ENCODE results near the gene VWA7.
"Not testable (repeated sequence)": the region's sequence is repeated elsewhere in the genome, so short reads cannot be mapped to it uniquely, and the experiment has no call there.

VWA7 gene

GRCh38 chr6:31776989-31777666 lies at the start of gene VWA7:
VWA7 (minus strand) TSS chr6:31777328; CDS start chr6:31776779, 549 bp downstream.
- DNase-seq: no peak

GRCh38 chr6:31826793-31827285 lies 49.7 kb upstream of the VWA7 start:
- DNase-seq: peak in 1 of 2 experiments; percentile 83

GRCh38 chr6:31825553-31825952 lies 48.4 kb upstream of the VWA7 start:
- no peak for DNase-seq

- not testable (repeated sequence) for DNase-seq
Observed at GRCh38 chr6:31823592-31824196, 46.6 kb upstream of the VWA7 start.

GRCh38 chr6:31822036-31822821 lies 45.1 kb upstream of the VWA7 start:
- no peak for DNase-seq

- DNase-seq: no peak
Observed at GRCh38 chr6:31821301-31822035, 44.3 kb upstream of the VWA7 start.

- DNase-seq: not testable (repeated sequence)
Observed at GRCh38 chr6:31820399-31820798, 43.3 kb upstream of the VWA7 start.

- DNase-seq: no peak
Observed at GRCh38 chr6:31819871-31820299, 42.8 kb upstream of the VWA7 start.

GRCh38 chr6:31817929-31818511 lies 40.9 kb upstream of the VWA7 start:
- not testable (repeated sequence) for DNase-seq

GRCh38 chr6:31817133-31817928 lies 40.2 kb upstream of the VWA7 start:
- not testable (repeated sequence) for DNase-seq

- peak; percentile 81 to 90 for DNase-seq
Observed at GRCh38 chr6:31815025-31815838, 38.1 kb upstream of the VWA7 start, which contains the start of the genes HSPA1A and HSPA1L. HSPA1A (plus strand) TSS chr6:31815543; CDS start chr6:31815757, 214 bp downstream. HSPA1L (minus strand) TSS chr6:31815283; CDS start chr6:31811972, 3,311 bp downstream.

GRCh38 chr6:31814677-31815024 lies 37.5 kb upstream of the VWA7 start:
- DNase-seq: peak; percentile 60 to 81

GRCh38 chr6:31813465-31813849 lies 36.3 kb upstream of the VWA7 start:
- no peak for DNase-seq

GRCh38 chr6:31811645-31812044 lies 34.5 kb upstream of the VWA7 start:
- no peak for DNase-seq

- not testable (repeated sequence) for DNase-seq
Observed at GRCh38 chr6:31808599-31808998, 31.5 kb upstream of the VWA7 start.

- peak; percentile 91 to 97 for DNase-seq
Observed at GRCh38 chr6:31806470-31807272, 29.5 kb upstream of the VWA7 start, which contains the start of gene LSM2. LSM2 (minus strand) TSS chr6:31806966; CDS start chr6:31806757, 209 bp downstream.

- no peak for DNase-seq
Observed at GRCh38 chr6:31805939-31806469, 28.9 kb upstream of the VWA7 start.

- DNase-seq: not testable (repeated sequence)
Observed at GRCh38 chr6:31801031-31801927, 24.2 kb upstream of the VWA7 start.
